GM06990 (cell line): ENCODE results near the gene P2RY6.

Experiments
- DNase-seq: peaks from one replicate; pipeline ENCODE4 v3.0.0-alpha.2; 2011; ENCODE audit not compliant: insufficient read length; ENCODE audit errors: extremely low read depth
- H3K27me3 ChIP-seq: replicated peaks from 2 replicates; pipeline ENCODE4 v1.6.0; 2011; ENCODE audit warnings: low read length; ENCODE audit not compliant: control insufficient read depth, insufficient read depth
- H3K36me3 ChIP-seq: 2 replicates; pipeline ENCODE4 v1.5.1; 2011; ENCODE audit warnings: low read length; ENCODE audit not compliant: control insufficient read depth, insufficient read depth
- H3K4me3 ChIP-seq: replicated peaks from 2 replicates; pipeline ENCODE4 v1.5.1; 2011; ENCODE audit warnings: low read depth, mild to moderate bottlenecking, control low read depth, low read length
- CTCF ChIP-seq: IDR thresholded peaks from 2 replicates; pipeline ENCODE4 v1.5.1; 2011; ENCODE audit warnings: low read length, control low read depth, mild to moderate bottlenecking, inconsistent platforms; ENCODE audit not compliant: insufficient read depth, poor library complexity, severe bottlenecking

P2RY6 gene

GRCh38 chr11:73320763-73321603 lies 48.8 kb downstream of the P2RY6 start:
- no peak for TF ChIP-seq CTCF
- H3K36me3 ChIP-seq, result no peaks in the 10 kb centered on the region
- no peak overlapping the region for H3K4me3 ChIP-seq
- DNase-seq, result no peak
- H3K27me3 ChIP-seq, result no peaks in the 10 kb centered on the region

DNA sequence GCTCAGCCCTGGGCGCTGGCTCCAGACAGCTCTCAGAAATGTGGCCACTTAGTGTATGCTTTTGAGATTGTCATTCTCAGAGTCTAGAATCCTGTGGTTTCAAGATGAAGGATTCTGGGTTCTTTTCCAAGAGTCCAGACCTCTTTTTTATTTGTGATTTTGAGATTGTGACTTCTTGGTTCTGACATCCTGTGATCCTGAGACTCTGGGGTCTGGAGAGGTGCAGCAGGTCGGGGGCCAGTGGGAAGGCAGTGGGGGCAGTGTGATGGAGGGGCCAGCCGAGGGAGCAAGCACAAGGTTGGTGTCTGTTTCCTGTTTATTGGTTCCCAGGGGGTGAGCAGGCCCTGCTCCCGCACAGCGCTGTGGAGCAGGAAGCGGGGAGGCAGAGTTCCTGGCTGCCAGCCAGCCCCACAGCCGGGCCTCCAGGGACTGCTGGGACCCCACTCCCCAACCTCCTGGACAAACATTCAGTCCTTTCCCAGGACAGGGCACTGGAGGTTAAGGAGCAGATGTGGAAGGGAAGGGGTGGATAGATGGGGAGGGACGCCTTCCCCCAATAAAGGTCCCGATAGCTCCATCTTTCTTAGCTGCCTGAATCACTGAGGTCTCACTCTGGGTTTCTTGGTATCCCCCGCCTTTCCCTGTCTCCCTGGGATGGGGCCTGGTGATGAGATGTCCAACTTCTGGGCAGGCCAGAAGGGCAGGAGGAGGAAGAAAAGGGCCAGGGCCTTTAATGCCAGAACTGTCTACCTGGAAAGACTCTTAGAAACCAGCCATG lies 49.7 kb downstream of the P2RY6 start:
- no peak for TF ChIP-seq CTCF
- DNase-seq, result no peak
- Histone ChIP-seq H3K27me3 (no peaks in the 10 kb centered on the region), H3K4me3 (no peak overlapping the region), H3K36me3 (no peaks in the 10 kb centered on the region)

- no peak for TF ChIP-seq CTCF
- DNase-seq, result no peak
- H3K4me3 ChIP-seq, result no peak overlapping the region
- no peaks in the 10 kb centered on the region for H3K27me3 ChIP-seq
- no peaks in the 10 kb centered on the region for H3K36me3 ChIP-seq
These were observed 50.5 kb downstream of the P2RY6 start for GRCh38 chr11:73322382-73323306.

DNA sequence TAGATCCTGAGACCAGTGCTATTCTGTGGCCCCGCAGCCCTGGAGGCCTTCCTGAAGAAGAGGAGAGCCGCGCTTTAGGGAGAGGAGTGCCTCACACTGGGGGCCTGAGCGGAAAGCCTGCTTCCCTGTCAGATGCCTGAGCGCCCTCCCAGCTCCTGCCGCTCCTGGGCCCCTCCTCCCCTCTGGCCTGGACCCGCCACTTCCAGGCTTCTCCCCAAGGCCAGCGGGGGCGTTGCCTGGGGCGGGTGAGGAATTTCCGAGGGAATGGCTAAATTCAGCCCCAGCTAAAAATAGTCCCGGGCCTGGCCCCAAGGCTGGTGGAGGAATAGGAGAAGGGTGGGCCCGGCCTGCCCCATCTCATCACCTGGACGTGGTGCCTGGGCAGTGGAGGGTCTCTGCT lies 51.3 kb downstream of the P2RY6 start:
- H3K4me3 ChIP-seq, result no peak overlapping the region
- no peaks in the 10 kb centered on the region for H3K36me3 ChIP-seq
- DNase-seq, result no peak
- H3K27me3 ChIP-seq, result no peaks in the 10 kb centered on the region
- no peak for TF ChIP-seq CTCF

DNA sequence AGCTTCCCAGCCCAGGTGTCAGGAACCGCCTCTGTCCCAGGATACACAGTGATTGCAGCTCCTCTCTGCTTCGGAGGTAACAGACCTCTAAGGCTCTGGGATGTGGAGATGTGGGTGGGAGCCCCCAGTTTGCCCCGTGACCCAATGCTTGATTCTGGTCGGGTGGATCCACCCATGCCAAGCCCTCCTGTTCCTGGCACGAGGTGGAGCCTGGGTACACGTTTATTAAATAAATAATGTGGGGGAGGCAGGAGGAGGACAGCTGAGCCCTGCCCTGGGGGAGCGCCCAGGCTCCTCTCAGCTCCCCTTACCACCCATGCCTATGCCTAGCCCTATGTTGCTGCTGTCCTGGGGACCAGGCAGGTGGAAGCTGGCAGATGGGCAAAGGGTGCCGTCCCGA lies 52.0 kb downstream of the P2RY6 start:
- Histone ChIP-seq H3K36me3 (no peaks in the 10 kb centered on the region), H3K4me3 (no peak overlapping the region), H3K27me3 (no peaks in the 10 kb centered on the region)
- no peak for DNase-seq
- no peak for TF ChIP-seq CTCF
